Measurements from ENCODE around the gene CMKLR1. TPM values are rescaled to one million over a fixed set of nuclear protein-coding genes. Genes with fewer than 3 reads are reported as not detected.

Gene CMKLR1
- total RNA-seq, 1 experiment from 2014 or later: 0.15 TPM

GRCh38 chr12:108360487-108360886, 21.4 kb upstream of the CMKLR1 start:
- intact Hi-C loops (cut with micrococcal nuclease): no loop called here
- Histone ChIP-seq H3K4me2 (ENCODE audit: low read length) (no peak overlapping the region), H3K9me2 (ENCODE audit: insufficient read depth) (no peaks in the 10 kb centered on the region), H2AFZ (ENCODE audit: low read depth, low read length, poor library complexity, severe bottlenecking) (no peak overlapping the region), H3K79me2 (ENCODE audit: insufficient read depth, low read length) (no peaks in the 10 kb centered on the region), H3K36me3 (ENCODE audit: control insufficient read depth in 1 of 2, insufficient read depth in 2 of 2, low read length in 2 of 2) (no peaks in the 10 kb centered on the region), H3K9ac (ENCODE audit: low read length) (no peak overlapping the region), H3K4me1 (ENCODE audit: control insufficient read depth in 1 of 2, insufficient read depth in 2 of 2, low read length in 2 of 2) (no peaks in the 10 kb centered on the region), H4K20me1 (ENCODE audit: insufficient read depth) (no peaks in the 10 kb centered on the region), H3K9me3 (ENCODE audit: control insufficient read depth in 1 of 2, insufficient read depth in 1 of 2, low read depth in 1 of 2, low read length in 2 of 2) (no peaks in the 10 kb centered on the region; a peak in 1 of 4 replicates), H3K4me3 (replicated peaks in 1 of 2; ENCODE audit: low read depth in 1 of 2, low read length in 2 of 2) (no peak overlapping the region), H3K27ac (ENCODE audit: low read depth, low read length) (no peak overlapping the region), H3K27me3 (ENCODE audit: insufficient read depth, low read length) (peaks cover 45% of the 10 kb centered on the region)
- DNase-seq (ENCODE audit: low read depth, low spot score): no peak
- no TSS peak for BruUV-seq (replicated peaks)
- TF ChIP-seq ZBTB33 (IDR thresholded peaks at IDR 0.05; ENCODE audit: extremely low read depth, insufficient replicate concordance, low read length) (no peak), EGR1 (IDR thresholded peaks at IDR 0.05; ENCODE audit: low read depth) (no peak), ELF1 (IDR thresholded peaks at IDR 0.05; ENCODE audit: borderline replicate concordance, low read depth) (no peak), SRF (IDR thresholded peaks at IDR 0.05; ENCODE audit: low read depth) (no peak), RAD21 (IDR thresholded peaks at IDR 0.05; ENCODE audit: low read depth) (no peak), CEBPB (IDR thresholded peaks at IDR 0.05; ENCODE audit: low read depth) (no peak), TCF7L2 (IDR thresholded peaks at IDR 0.05; ENCODE audit: borderline replicate concordance, extremely low read depth, insufficient read depth, insufficient read length) (no peak), EZH2phosphoT487 (IDR thresholded peaks at IDR 0.05; ENCODE audit: borderline replicate concordance) (no peak), YY1 (IDR thresholded peaks at IDR 0.05; ENCODE audit: extremely low read depth, insufficient replicate concordance, low read depth, low read length) (no peak), ATF3 (IDR thresholded peaks at IDR 0.05) (no peak), EZH2 (IDR thresholded peaks at IDR 0.05) (no peak)
- RAD21 ChIA-PET (ENCODE audit: low non-redundant PET in 1 of 2, low total read pairs in 2 of 2, uncharacterized antibody in 2 of 2, unreplicated experiment in 2 of 2): no interaction called here
- POLR2A ChIA-PET: no interaction called here
- CTCF ChIA-PET: no interaction called here
- ATAC-seq: no peak
